B cell (primary cell): ENCODE results near the gene CCIN. TPM values are rescaled to one million over a fixed set of nuclear protein-coding genes. Genes with fewer than 3 reads are reported as not detected.

Experiments used
- ATAC-seq: fragments of 200-7000 bp; cut with Tn5 transposase; one replicate; pipeline ENCODE4 v1.10.0; 2021; ENCODE audit warnings: low read depth, mild to moderate bottlenecking, moderate number of reproducible peaks, moderate library complexity
- CTCF ChIA-PET: fragments of 350-600 bp; sonication (Branson Sonifier 250); formaldehyde crosslinking; loops from one replicate; lab custom pipeline; 2021; ENCODE audit warnings: antibody characterized with exemption, inconsistent platforms; lab: Charles Lee
- POLR2A ChIA-PET: fragments of 350-600 bp; sonication (Branson Sonifier 250); formaldehyde crosslinking; loops from one replicate; lab custom pipeline; 2021; ENCODE audit warnings: antibody characterized with exemption; lab: Charles Lee
- DNase-seq: peaks from one replicate; pipeline ENCODE4 v3.0.0; 2013
- H2AFZ ChIP-seq: 2 replicates; pipeline ENCODE4 v1.6.1; 2012; ENCODE audit warnings: mild to moderate bottlenecking, low read depth, low read length; ENCODE audit not compliant: insufficient read depth, poor library complexity, severe bottlenecking
- H3K27ac ChIP-seq, 2 donors: 1 replicate in 1 of 2; 2 replicates in 1 of 2; pipeline ENCODE4 v1.5.1; 2012 to 2013; ENCODE audit warnings: low read length in 2 of 2, mild to moderate bottlenecking in 2 of 2, moderate library complexity in 1 of 2
- H3K27me3 ChIP-seq, 4 experiments: fragments of 200-600 bp in 1 of 4; sonication (generic) in 1 of 4; replicated peaks in 1 of 4; 1 replicate in 2 of 4; 2 replicates in 2 of 4; pipeline versions ENCODE4 v1.6.1 to v1.7.0; 2013 to 2016; ENCODE audit warnings: low read length in 3 of 4, mild to moderate bottlenecking in 2 of 4, mixed read lengths in 1 of 4, moderate library complexity in 1 of 4; ENCODE audit not compliant: insufficient read depth in 4 of 4, control insufficient read depth in 3 of 4; ENCODE audit errors: control extremely low read depth in 1 of 4
- H3K36me3 ChIP-seq, 2 experiments: replicated peaks in 1 of 2; 1 replicate in 1 of 2; 2 replicates in 1 of 2; pipeline versions ENCODE4 v1.6.1 to v1.7.1; 2013; ENCODE audit warnings: low read length in 1 of 2; ENCODE audit not compliant: insufficient read depth in 2 of 2, control insufficient read depth in 1 of 2; ENCODE audit errors: control extremely low read depth in 1 of 2, extremely low read depth in 1 of 2
- H3K4me1 ChIP-seq, 2 donors: fragments of 200-600 bp in 1 of 2; sonication (generic) in 1 of 2; 1 replicate in 1 of 2; 2 replicates in 1 of 2; pipeline versions ENCODE4 v1.5.1 to v1.6.1; 2013 to 2017; ENCODE audit warnings: low read length in 2 of 2; ENCODE audit not compliant: control insufficient read depth in 2 of 2, insufficient read depth in 2 of 2
- H3K4me2 ChIP-seq: replicated peaks from 2 replicates; pipeline ENCODE3; 2012; ENCODE audit warnings: mild to moderate bottlenecking, low read depth, low read length; ENCODE audit not compliant: poor library complexity, severe bottlenecking
- H3K4me3 ChIP-seq, 5 experiments: fragments of 200-600 bp in 1 of 5; sonication (generic) in 1 of 5; 1 replicate in 3 of 5; 2 replicates in 2 of 5; pipeline versions ENCODE4 v1.5.1 to v1.7.0; 2011 to 2016; ENCODE audit warnings: low read length in 4 of 5, mild to moderate bottlenecking in 4 of 5, low read depth in 2 of 5, control low read depth in 1 of 5, moderate library complexity in 1 of 5; ENCODE audit not compliant: insufficient read depth in 1 of 5; ENCODE audit errors: control extremely low read depth in 1 of 5, extremely low read depth in 1 of 5
- H3K79me2 ChIP-seq: fragments of 200-600 bp; sonication (generic); one replicate; pipeline ENCODE4 v1.6.0; 2016; ENCODE audit warnings: low read length; ENCODE audit not compliant: control insufficient read depth, insufficient read depth
- H3K9ac ChIP-seq: fragments of 200-600 bp; sonication (generic); 2 replicates; pipeline ENCODE4 v1.6.1; 2017; ENCODE audit warnings: mild to moderate bottlenecking, low read length, moderate library complexity
- H3K9me3 ChIP-seq, 3 donors: one replicate each; pipeline versions ENCODE4 v1.6.1 to v1.7.1; 2013; ENCODE audit warnings: low read length in 2 of 3; ENCODE audit not compliant: control insufficient read depth in 2 of 3, insufficient read depth in 1 of 3; ENCODE audit errors: control extremely low read depth in 1 of 3
- H4K20me1 ChIP-seq: 2 replicates; pipeline ENCODE4 v1.6.0; 2012; ENCODE audit warnings: mild to moderate bottlenecking, low read length; ENCODE audit not compliant: insufficient read depth, control insufficient read depth, poor library complexity, severe bottlenecking
- H3K27ac Mint-ChIP-seq: one replicate; pipeline ENCODE4 v1.8.0; 2021; ENCODE audit warnings: mixed read lengths
- H3K27me3 Mint-ChIP-seq: one replicate; pipeline ENCODE4 v1.8.0; 2021; ENCODE audit warnings: mixed read lengths
- H3K4me1 Mint-ChIP-seq: one replicate; pipeline ENCODE4 v1.8.0; 2021; ENCODE audit warnings: mixed read lengths
- H3K4me3 Mint-ChIP-seq: one replicate; pipeline ENCODE4 v1.8.0; 2021; ENCODE audit warnings: mixed read lengths
- H3K9me3 Mint-ChIP-seq: one replicate; pipeline ENCODE4 v1.8.0; 2022; ENCODE audit warnings: mixed read lengths; ENCODE audit not compliant: insufficient read depth
- CTCF ChIP-seq: fragments of 200-600 bp; IDR thresholded peaks from one replicate; pipeline ENCODE4 v1.8.0; 2022; ENCODE audit warnings: antibody characterized with exemption, mild to moderate bottlenecking
- EZH2 ChIP-seq: IDR thresholded peaks from 2 replicates; pipeline ENCODE4 v1.6.1; 2012; ENCODE audit warnings: borderline replicate concordance, low read depth, mild to moderate bottlenecking, moderate library complexity, low read length; ENCODE audit not compliant: insufficient read depth, poor library complexity, severe bottlenecking
- WGBS: methylation state at CpG from one replicate; pipeline ENCODE4 v1.1.5; 2013; ENCODE audit warnings: missing lambda C conversion rate; ENCODE audit not compliant: insufficient coverage; 5-methylcytosine and 5-hydroxymethylcytosine counted together
- intact Hi-C: fragments of 100-400 bp; cut with micrococcal nuclease; formaldehyde crosslinking; loops from one replicate; pipeline ENCODE4 v1.10.0; 2022
- polyA plus RNA-seq: library from polyadenylated mRNA; depleted of rRNA; stranded (reverse); fragments of >200 nt; gene quantifications from 2 replicates; pipeline ENCODE4 v1.2.3, GENCODE V29; 2012
- total RNA-seq, 2 donors: library from RNA; stranded (reverse); fragments of 120-200 nt in 1 of 2; gene quantifications; 1 replicate in 1 of 2; 2 replicates in 1 of 2; pipeline versions ENCODE4 v1.2.3 to v1.2.4, GENCODE V29; 2013 to 2022

Gene CCIN
- total and polyA plus RNA-seq, 2 donors (not counting 1 experiment from before 2014, with no cell fraction given), result 0.15 TPM; not detected in 1

GRCh38 chr9:36163786-36164170, 5.4 kb upstream of the CCIN start:
- no peak for TF ChIP-seq CTCF
- TF ChIP-seq EZH2, result no peak
- ATAC-seq (no peak), DNase-seq (no peak)
- no peak overlapping the region for H3K9ac ChIP-seq
- H3K27me3 Mint-ChIP-seq, result no peaks in the 10 kb centered on the region
- H3K4me1 Mint-ChIP-seq, result peaks cover 3% of the 10 kb centered on the region
- H3K4me2 ChIP-seq, result no peak overlapping the region
- H3K36me3 ChIP-seq, result no peaks in the 10 kb centered on the region
- H3K27ac ChIP-seq, result no peak overlapping the region
- WGBS, result 100% methylated on average over 4 of the region's 4 CpGs
- H3K79me2 ChIP-seq, result no peaks in the 10 kb centered on the region
- POLR2A ChIA-PET, result no interaction called here
- H4K20me1 ChIP-seq, result no peaks in the 10 kb centered on the region
- no peak overlapping the region for H3K27ac Mint-ChIP-seq
- CTCF ChIA-PET, result interaction anchor here (0.9 to 8.2 kb wide), 12 partner anchors 9 to 140 kb away, joined by 3 to 435 read pairs (median 9); partner anchors contain the start of genes CLTA and GLIPR2
- no peaks in the 10 kb centered on the region for H3K27me3 ChIP-seq
- H3K4me3 ChIP-seq, result no peak overlapping the region
- H3K9me3 ChIP-seq, result no peaks in the 10 kb centered on the region
- H2AFZ ChIP-seq, result no peak overlapping the region
- H3K4me3 Mint-ChIP-seq, result no peak overlapping the region
- no peaks in the 10 kb centered on the region for H3K9me3 Mint-ChIP-seq
- intact Hi-C loops, result loop anchor here (10.0 kb wide), 1 partner anchor 129 kb away; the partner anchor contains the start of gene RECK
- H3K4me1 ChIP-seq, result peaks cover 0 to 10% of the 10 kb centered on the region in 2 donors

- Histone ChIP-seq H3K4me2 (no peak overlapping the region), H3K9me3 (no peaks in the 10 kb centered on the region), H2AFZ (no peak overlapping the region), H4K20me1 (no peaks in the 10 kb centered on the region), H3K4me1 (peaks cover 0 to 10% of the 10 kb centered on the region in 2 donors), H3K36me3 (no peaks in the 10 kb centered on the region), H3K27me3 (no peaks in the 10 kb centered on the region), H3K27ac (no peak overlapping the region), H3K4me3 (no peak overlapping the region), H3K9ac (no peak overlapping the region), H3K79me2 (no peaks in the 10 kb centered on the region)
- Mint-ChIP-seq H3K9me3 (no peaks in the 10 kb centered on the region), H3K27ac (no peak overlapping the region), H3K4me3 (no peak overlapping the region), H3K4me1 (peaks cover 3% of the 10 kb centered on the region), H3K27me3 (no peaks in the 10 kb centered on the region)
- DNase-seq (no peak), ATAC-seq (no peak)
- 92% methylated on average over 5 of the region's 6 CpGs for WGBS
- intact Hi-C loops, result loop anchor here (10.0 kb wide), 1 partner anchor 130 kb away; the partner anchor contains the start of gene RECK
- CTCF ChIA-PET, result interaction anchor here (0.5 to 8.2 kb wide), 14 partner anchors 10 to 141 kb away, joined by 3 to 435 read pairs (median 8); partner anchors contain the start of genes CLTA and GLIPR2
- POLR2A ChIA-PET, result interaction anchor here (0.6 to 0.7 kb wide), 2 partner anchors 57 to 59 kb away, joined by 5 to 6 read pairs; no protein-coding TSS in a partner anchor
- no peak for TF ChIP-seq EZH2
- TF ChIP-seq CTCF, result no peak
Measured at GRCh38 chr9:36164372-36164771, 4.8 kb upstream of the CCIN start.
